DMS 273 (cell line): ENCODE results near the gene ATP5F1A.
"Not testable (repeated sequence)": the region's sequence is repeated elsewhere in the genome, so short reads cannot be mapped to it uniquely, and the experiment has no call there.

Experiments used
- DNase-seq: peaks from one replicate; lab custom pipeline; 2025; ENCODE audit not compliant: unreplicated experiment; lab: John Stamatoyannopoulos, UW

ATP5F1A gene

GRCh38 chr18:46048641-46049040 is 49.5 kb downstream of the ATP5F1A start:
- no peak for DNase-seq

GRCh38 chr18:46047369-46047768 is 50.7 kb downstream of the ATP5F1A start:
- DNase-seq: not testable (repeated sequence)

- DNase-seq: no peak
Measured at GRCh38 chr18:46046688-46047087, 51.4 kb downstream of the ATP5F1A start.

GRCh38 chr18:46046126-46046525 is 52.0 kb downstream of the ATP5F1A start:
- no peak for DNase-seq

- DNase-seq: no peak
Measured at GRCh38 chr18:46042571-46043123, 55.4 kb downstream of the ATP5F1A start.

- no peak for DNase-seq
Measured at GRCh38 chr18:46040747-46041104, 57.4 kb downstream of the ATP5F1A start.

- DNase-seq: no peak
Measured at GRCh38 chr18:46040033-46040746, 57.9 kb downstream of the ATP5F1A start.

GRCh38 chr18:46037512-46038305 is 60.4 kb downstream of the ATP5F1A start:
- DNase-seq: no peak

GRCh38 chr18:46035696-46036680 is 62.1 kb downstream of the ATP5F1A start:
- no peak for DNase-seq

GRCh38 chr18:46034230-46034629 is 63.9 kb downstream of the ATP5F1A start:
- no peak for DNase-seq

GRCh38 chr18:46031741-46032140 is 66.4 kb downstream of the ATP5F1A start:
- no peak for DNase-seq
